ENCODE results near the gene SMC2. TPM values are rescaled to one million over a fixed set of nuclear protein-coding genes. Genes with fewer than 3 reads are reported as not detected.

Gene SMC2
- total RNA-seq, 1 donor from 2014 or later = 7.1 TPM

DNA sequence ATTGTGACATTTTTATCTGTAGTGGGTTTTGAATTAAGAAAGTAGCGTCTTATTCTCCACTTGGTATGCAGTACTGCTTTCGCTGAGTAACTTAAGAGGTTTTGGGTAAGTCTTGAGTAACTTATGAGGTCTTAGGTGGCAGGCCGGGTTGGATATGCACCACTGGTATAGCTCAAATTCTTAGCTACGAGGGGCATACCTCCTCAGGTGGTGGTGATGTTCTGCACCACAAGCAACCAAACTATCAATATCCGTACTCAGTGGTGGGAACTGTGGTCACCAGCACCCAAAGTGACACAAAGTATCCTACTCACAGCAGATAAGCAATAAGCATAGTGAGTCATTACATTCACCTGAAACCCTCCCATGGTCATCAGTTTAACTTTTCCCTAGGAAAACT lies 13.7 kb downstream of the SMC2 start:
- DNase-seq (ENCODE audit: low spot score) = no peak

DNA sequence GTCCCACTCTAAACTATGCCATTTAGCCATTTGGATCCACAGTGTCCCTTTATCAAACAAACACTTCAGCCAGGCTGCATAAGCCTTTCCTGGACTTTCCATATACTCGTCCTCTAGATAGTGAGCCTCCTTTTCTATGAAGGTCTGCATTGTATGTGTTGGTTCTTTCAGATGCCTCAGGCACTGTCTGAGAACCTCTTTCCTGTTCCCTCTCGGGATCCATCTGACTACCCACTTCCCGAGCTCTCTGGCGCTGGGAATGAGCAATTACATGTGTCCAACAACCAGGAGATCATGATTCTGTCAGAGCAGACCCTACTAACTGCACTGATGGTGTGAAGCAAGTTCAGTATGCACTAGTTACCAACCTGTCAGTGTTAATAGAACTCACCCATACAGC lies 14.2 kb downstream of the SMC2 start:
- no peak for DNase-seq (ENCODE audit: low spot score)

- no peak for DNase-seq (ENCODE audit: low spot score)
These were observed 16.4 kb downstream of the SMC2 start for GRCh38 chr9:104110509-104110908.

- DNase-seq (ENCODE audit: low spot score) = no peak
These were observed 24.8 kb downstream of the SMC2 start for GRCh38 chr9:104118916-104119315.

DNA sequence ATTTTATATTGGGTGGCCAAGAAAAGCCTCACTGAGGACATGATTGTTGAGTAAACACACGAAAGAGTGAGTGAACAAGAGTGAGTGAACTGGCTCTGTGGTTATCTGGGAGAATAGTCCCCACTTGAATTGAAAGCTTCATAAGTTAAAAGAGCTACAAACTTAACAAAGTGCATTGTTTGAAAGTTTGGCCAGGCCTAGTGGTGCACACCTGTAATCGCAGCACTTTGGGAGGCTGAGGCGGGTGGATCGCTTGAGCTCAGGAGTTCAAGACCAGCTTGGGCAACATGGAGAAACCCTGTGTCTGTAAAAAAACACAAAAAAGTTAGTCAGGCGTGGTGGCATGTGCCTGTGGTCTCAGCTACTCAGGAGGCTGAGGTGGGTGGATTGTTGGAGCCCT lies 26.9 kb downstream of the SMC2 start:
- DNase-seq (ENCODE audit: low spot score) = no peak

GRCh38 chr9:104138243-104138868 lies 44.2 kb downstream of the SMC2 start:
- DNase-seq (ENCODE audit: low spot score) = no peak

DNA sequence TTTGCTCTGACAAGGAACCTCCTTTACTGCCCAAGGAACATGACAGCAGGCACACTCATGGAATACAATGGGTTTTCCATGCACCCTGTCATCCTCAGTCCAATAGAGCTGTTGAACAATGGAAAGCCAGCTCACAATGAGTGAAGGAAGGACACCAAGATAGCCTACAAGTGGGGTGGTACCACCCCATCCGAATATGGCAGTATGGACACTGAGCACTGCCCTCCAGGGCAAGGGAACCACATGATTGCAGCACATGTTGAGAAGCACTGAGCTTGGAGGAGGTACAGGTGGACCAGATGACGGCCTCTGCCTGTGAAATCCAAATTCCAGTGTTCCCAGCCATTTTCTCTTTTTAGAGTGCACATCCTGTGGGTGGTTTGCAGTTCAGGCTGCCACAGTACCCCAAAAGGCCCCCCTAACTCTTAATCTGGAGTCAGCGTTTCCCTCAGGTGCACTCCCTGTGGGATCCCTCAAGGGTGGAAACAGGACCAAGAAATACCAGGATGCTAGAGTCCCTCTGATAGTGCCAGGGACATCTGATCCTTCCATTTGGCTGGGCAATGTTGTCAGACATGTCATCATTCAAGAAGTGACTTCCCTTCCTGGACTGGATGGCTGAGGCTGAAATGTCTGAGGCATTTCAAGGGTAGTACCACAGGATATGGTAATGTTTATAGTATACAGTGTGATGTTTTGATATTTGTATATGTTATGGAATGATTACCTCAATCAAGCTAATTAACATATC lies 48.9 kb downstream of the SMC2 start:
- DNase-seq (ENCODE audit: low spot score) = no peak

DNA sequence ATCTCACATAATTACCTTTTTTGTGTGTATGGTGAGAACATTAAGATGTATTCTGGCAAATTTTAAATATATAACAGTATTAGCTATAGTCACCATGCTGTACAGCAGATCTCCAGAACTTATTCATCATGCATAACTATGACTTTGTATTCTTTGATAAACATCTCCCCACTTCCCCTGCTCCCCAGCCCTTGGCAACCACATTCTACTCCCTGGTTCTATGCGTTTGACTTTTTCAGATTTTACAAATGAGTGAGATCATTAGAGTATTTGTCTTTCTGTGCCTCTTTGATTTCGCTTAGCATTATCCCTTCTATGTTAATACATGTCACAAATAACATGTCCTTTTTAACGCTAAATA lies 49.4 kb downstream of the SMC2 start:
- DNase-seq (ENCODE audit: low spot score) = no peak

DNA sequence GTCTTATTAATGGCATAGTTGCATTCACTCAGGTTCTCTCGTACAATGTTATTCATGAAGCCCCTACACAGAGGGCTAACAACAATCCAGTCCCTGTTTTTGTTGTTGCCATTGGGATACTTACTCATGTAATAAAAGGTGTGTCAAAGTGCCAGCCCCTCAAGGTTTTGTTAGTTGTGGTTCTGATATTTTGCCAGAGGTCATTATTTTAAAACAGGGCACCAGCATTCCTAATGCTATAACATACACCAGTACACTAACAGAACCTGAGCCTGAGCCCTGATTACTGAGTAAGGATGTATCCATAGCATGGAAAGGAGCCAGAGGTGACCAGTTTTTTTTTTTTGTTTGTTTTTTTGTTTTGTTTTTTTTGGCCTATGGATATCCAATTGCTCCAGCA lies 50.2 kb downstream of the SMC2 start:
- DNase-seq (ENCODE audit: low spot score) = no peak

DNA sequence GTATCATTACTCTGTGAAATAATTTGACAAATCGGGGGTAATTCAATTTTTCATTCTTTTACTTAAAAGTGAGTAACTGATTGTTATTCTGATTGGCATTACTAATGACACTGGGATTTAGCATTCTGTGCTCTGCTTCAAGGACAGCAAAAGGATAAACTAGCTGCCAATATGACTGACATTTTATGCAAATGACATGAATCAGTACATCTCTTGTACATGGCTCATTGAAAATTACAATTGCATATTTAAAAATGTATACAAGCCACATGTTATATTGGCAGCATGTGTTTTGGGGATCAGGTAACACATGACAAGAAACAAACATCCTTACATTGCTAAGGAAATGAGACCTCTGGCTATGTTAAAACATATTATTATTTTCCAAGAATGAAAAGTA lies 79.0 kb downstream of the SMC2 start:
- no peak for DNase-seq (ENCODE audit: low spot score)

GRCh38 chr9:104177003-104177611 lies 83.0 kb downstream of the SMC2 start:
- DNase-seq (ENCODE audit: low spot score) = no peak

DNA sequence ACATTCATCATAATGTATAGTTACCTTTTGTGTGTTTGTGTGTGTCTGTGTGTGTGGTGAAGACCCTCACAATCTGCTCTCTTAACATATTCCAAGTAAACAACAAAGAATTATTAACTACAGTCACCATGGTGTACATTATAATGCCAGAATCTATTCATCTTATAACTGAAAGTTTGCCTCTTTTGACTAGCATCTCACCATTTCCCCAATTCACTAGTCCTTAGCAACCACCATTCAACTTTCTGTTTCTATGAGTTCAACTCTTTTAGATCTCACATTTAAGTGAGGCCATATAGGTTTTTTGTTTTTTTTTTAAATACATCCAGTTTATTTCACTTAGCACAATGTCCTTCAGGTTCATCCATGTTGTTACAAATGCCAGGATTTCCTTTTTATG lies 83.6 kb downstream of the SMC2 start:
- DNase-seq (ENCODE audit: low spot score) = no peak
